Measurements from ENCODE around the gene ACOT12.

Gene ACOT12

GRCh38 chr5:81303563-81303962, 90.4 kb downstream of the ACOT12 start:
- TF ChIP-seq CREB5 (CRISPR knock-in tag; IDR thresholded peaks at IDR 0.05; ENCODE audit: low read depth) (no peak), ZNF565 (CRISPR knock-in tag; conservative IDR thresholded peaks at IDR 0.05; ENCODE audit: low read depth) (no peak), TCF4 (CRISPR knock-in tag; IDR thresholded peaks at IDR 0.05; ENCODE audit: borderline replicate concordance) (no peak), ISL1 (CRISPR knock-in tag; IDR thresholded peaks at IDR 0.05) (no peak), CSDC2 (CRISPR knock-in tag; IDR thresholded peaks at IDR 0.05) (no peak), ZC3H10 (CRISPR knock-in tag; IDR thresholded peaks at IDR 0.05) (no peak), ESRRG (CRISPR knock-in tag; IDR thresholded peaks at IDR 0.05) (no peak), CSRNP3 (CRISPR knock-in tag; IDR thresholded peaks at IDR 0.05) (no peak)
- TF ChIP-seq, protein P1, sequence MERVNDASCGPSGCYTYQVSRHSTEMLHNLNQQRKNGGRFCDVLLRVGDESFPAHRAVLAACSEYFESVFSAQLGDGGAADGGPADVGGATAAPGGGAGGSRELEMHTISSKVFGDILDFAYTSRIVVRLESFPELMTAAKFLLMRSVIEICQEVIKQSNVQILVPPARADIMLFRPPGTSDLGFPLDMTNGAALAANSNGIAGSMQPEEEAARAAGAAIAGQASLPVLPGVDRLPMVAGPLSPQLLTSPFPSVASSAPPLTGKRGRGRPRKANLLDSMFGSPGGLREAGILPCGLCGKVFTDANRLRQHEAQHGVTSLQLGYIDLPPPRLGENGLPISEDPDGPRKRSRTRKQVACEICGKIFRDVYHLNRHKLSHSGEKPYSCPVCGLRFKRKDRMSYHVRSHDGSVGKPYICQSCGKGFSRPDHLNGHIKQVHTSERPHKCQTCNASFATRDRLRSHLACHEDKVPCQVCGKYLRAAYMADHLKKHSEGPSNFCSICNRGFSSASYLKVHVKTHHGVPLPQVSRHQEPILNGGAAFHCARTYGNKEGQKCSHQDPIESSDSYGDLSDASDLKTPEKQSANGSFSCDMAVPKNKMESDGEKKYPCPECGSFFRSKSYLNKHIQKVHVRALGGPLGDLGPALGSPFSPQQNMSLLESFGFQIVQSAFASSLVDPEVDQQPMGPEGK (CRISPR knock-in tag; IDR thresholded peaks at IDR 0.05; ENCODE audit: borderline replicate concordance): no peak
- ATAC-seq: no peak

GRCh38 chr5:81302596-81302995, 91.3 kb downstream of the ACOT12 start:
- peak; percentile 1; the same call in 1 of the 3 replicates for ATAC-seq
- TF ChIP-seq ZFP3 (CRISPR knock-in tag; IDR thresholded peaks at IDR 0.05): no peak
- TF ChIP-seq, protein P1 (CRISPR knock-in tag; IDR thresholded peaks at IDR 0.05; ENCODE audit: borderline replicate concordance): no peak
- TF ChIP-seq ISL1 (CRISPR knock-in tag; IDR thresholded peaks at IDR 0.05): no peak
- TF ChIP-seq CSRNP3 (CRISPR knock-in tag; IDR thresholded peaks at IDR 0.05): no peak
- TF ChIP-seq ZFP30 (CRISPR knock-in tag; IDR thresholded peaks at IDR 0.05): no peak
- no peak for TF ChIP-seq ESRRG (CRISPR knock-in tag; IDR thresholded peaks at IDR 0.05)
- no peak for TF ChIP-seq ZNF565 (CRISPR knock-in tag; conservative IDR thresholded peaks at IDR 0.05; ENCODE audit: low read depth)
- TF ChIP-seq PPARA (CRISPR knock-in tag; IDR thresholded peaks at IDR 0.05; ENCODE audit: borderline replicate concordance): no peak
- no peak for TF ChIP-seq ARNTL (CRISPR knock-in tag; IDR thresholded peaks at IDR 0.05; ENCODE audit: borderline replicate concordance, low read depth)

GRCh38 chr5:81301271-81302015, 92.5 kb downstream of the ACOT12 start, which contains the start of gene ZCCHC9:
TSS of gene ZCCHC9 (plus strand) at chr5:81301587. CDS start at chr5:81304758, 3,171 bp downstream.
- peak; percentile 93 for ATAC-seq
- TF ChIP-seq CSDC2 (CRISPR knock-in tag; IDR thresholded peaks at IDR 0.05): no peak
- no peak for TF ChIP-seq PPARA (CRISPR knock-in tag; IDR thresholded peaks at IDR 0.05; ENCODE audit: borderline replicate concordance)
- no peak for TF ChIP-seq ZFP3 (CRISPR knock-in tag; IDR thresholded peaks at IDR 0.05)
- no peak for TF ChIP-seq ISL1 (CRISPR knock-in tag; IDR thresholded peaks at IDR 0.05)
- no peak for TF ChIP-seq RARB (CRISPR knock-in tag; IDR thresholded peaks at IDR 0.05)
- TF ChIP-seq, protein P2, sequence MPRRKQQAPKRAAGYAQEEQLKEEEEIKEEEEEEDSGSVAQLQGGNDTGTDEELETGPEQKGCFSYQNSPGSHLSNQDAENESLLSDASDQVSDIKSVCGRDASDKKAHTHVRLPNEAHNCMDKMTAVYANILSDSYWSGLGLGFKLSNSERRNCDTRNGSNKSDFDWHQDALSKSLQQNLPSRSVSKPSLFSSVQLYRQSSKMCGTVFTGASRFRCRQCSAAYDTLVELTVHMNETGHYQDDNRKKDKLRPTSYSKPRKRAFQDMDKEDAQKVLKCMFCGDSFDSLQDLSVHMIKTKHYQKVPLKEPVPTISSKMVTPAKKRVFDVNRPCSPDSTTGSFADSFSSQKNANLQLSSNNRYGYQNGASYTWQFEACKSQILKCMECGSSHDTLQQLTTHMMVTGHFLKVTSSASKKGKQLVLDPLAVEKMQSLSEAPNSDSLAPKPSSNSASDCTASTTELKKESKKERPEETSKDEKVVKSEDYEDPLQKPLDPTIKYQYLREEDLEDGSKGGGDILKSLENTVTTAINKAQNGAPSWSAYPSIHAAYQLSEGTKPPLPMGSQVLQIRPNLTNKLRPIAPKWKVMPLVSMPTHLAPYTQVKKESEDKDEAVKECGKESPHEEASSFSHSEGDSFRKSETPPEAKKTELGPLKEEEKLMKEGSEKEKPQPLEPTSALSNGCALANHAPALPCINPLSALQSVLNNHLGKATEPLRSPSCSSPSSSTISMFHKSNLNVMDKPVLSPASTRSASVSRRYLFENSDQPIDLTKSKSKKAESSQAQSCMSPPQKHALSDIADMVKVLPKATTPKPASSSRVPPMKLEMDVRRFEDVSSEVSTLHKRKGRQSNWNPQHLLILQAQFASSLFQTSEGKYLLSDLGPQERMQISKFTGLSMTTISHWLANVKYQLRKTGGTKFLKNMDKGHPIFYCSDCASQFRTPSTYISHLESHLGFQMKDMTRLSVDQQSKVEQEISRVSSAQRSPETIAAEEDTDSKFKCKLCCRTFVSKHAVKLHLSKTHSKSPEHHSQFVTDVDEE (CRISPR knock-in tag; IDR thresholded peaks at IDR 0.05): no peak
- TF ChIP-seq GLIS3 (CRISPR knock-in tag; IDR thresholded peaks at IDR 0.05): no peak
- no peak for TF ChIP-seq CSRNP3 (CRISPR knock-in tag; IDR thresholded peaks at IDR 0.05)
- TF ChIP-seq, protein P1 (CRISPR knock-in tag; IDR thresholded peaks at IDR 0.05; ENCODE audit: borderline replicate concordance): no peak
- no peak for TF ChIP-seq POU6F1 (CRISPR knock-in tag; IDR thresholded peaks at IDR 0.05; ENCODE audit: borderline replicate concordance, low read depth)
- TF ChIP-seq ZNF8 (CRISPR knock-in tag; IDR thresholded peaks at IDR 0.05): no peak
- no peak for TF ChIP-seq OSR1 (CRISPR knock-in tag; IDR thresholded peaks at IDR 0.05)

Measured in SK-N-SH treated with all-trans-retinoic acid at 6 μM for 48 hours (cell line).